ENCODE data around the gene NFE2L2.
"Not testable (repeated sequence)": the region's sequence is repeated elsewhere in the genome, so short reads cannot be mapped to it uniquely, and the experiment has no call there.

The NFE2L2 gene

GRCh38 chr2:177234267-177234666 is 30.3 kb downstream of the NFE2L2 start:
- DNase-seq (ENCODE audit: low spot score) = no peak

GRCh38 chr2:177232098-177232704 is 32.3 kb downstream of the NFE2L2 start:
- no peak for DNase-seq (ENCODE audit: low spot score)

- DNase-seq (ENCODE audit: low spot score) = no peak
These were observed 33.3 kb downstream of the NFE2L2 start for GRCh38 chr2:177231270-177231669.

- no peak for DNase-seq (ENCODE audit: low spot score)
These were observed 34.9 kb downstream of the NFE2L2 start for GRCh38 chr2:177229442-177230242.

GRCh38 chr2:177225965-177226360 is 38.6 kb downstream of the NFE2L2 start:
- no peak for DNase-seq (ENCODE audit: low spot score)

GRCh38 chr2:177223436-177223835 is 41.1 kb downstream of the NFE2L2 start:
- not testable (repeated sequence) for DNase-seq (ENCODE audit: low spot score)

- DNase-seq (ENCODE audit: low spot score) = no peak
These were observed 42.6 kb downstream of the NFE2L2 start for GRCh38 chr2:177221970-177222369.

- DNase-seq (ENCODE audit: low spot score) = no peak
These were observed 43.0 kb downstream of the NFE2L2 start for GRCh38 chr2:177221534-177221933.

GRCh38 chr2:177219787-177220186 is 44.7 kb downstream of the NFE2L2 start:
- DNase-seq (ENCODE audit: low spot score) = peak; percentile 46

- DNase-seq (ENCODE audit: low spot score) = no peak
These were observed 47.2 kb downstream of the NFE2L2 start for GRCh38 chr2:177217247-177217843.

- peak; percentile 88 for DNase-seq (ENCODE audit: low spot score)
These were observed 51.4 kb downstream of the NFE2L2 start for GRCh38 chr2:177212891-177213856.

- peak; percentile 98 for DNase-seq (ENCODE audit: low spot score)
These were observed 52.2 kb downstream of the NFE2L2 start, which contains the start of gene HNRNPA3 for GRCh38 chr2:177212106-177212890. TSS of gene HNRNPA3 (plus strand) at chr2:177212794. CDS start at chr2:177212800, 6 bp downstream.

- no peak for DNase-seq (ENCODE audit: low spot score)
These were observed 52.9 kb downstream of the NFE2L2 start for GRCh38 chr2:177211576-177212105.

GRCh38 chr2:177211169-177211568 is 53.4 kb downstream of the NFE2L2 start:
- no peak for DNase-seq (ENCODE audit: low spot score)

GRCh38 chr2:177207101-177207500 is 57.4 kb downstream of the NFE2L2 start:
- DNase-seq (ENCODE audit: low spot score) = no peak

GRCh38 chr2:177204417-177204816 is 60.1 kb downstream of the NFE2L2 start:
- no peak for DNase-seq (ENCODE audit: low spot score)

GRCh38 chr2:177201919-177202346 is 62.6 kb downstream of the NFE2L2 start:
- DNase-seq (ENCODE audit: low spot score) = no peak

- not testable (repeated sequence) for DNase-seq (ENCODE audit: low spot score)
These were observed 64.1 kb downstream of the NFE2L2 start for GRCh38 chr2:177200419-177200818.

GRCh38 chr2:177195194-177195593 is 69.3 kb downstream of the NFE2L2 start:
- no peak for DNase-seq (ENCODE audit: low spot score)

GRCh38 chr2:177193240-177193639 is 71.3 kb downstream of the NFE2L2 start:
- no peak for DNase-seq (ENCODE audit: low spot score)

GRCh38 chr2:177192788-177193187 is 71.7 kb downstream of the NFE2L2 start:
- DNase-seq (ENCODE audit: low spot score) = no peak
